Skeletal muscle cell (primary cell): Measurements from ENCODE around the gene NOXO1.

ENCODE experiments used
- DNase-seq: peaks from one replicate; pipeline ENCODE4 v3.0.0-alpha.2; 2010; ENCODE audit warnings: low read depth
- H3K4me3 ChIP-seq: 2 replicates; pipeline ENCODE4 v1.5.1; 2011; ENCODE audit warnings: low read depth, mild to moderate bottlenecking, control low read depth, low read length, moderate library complexity

The NOXO1 gene

DNA sequence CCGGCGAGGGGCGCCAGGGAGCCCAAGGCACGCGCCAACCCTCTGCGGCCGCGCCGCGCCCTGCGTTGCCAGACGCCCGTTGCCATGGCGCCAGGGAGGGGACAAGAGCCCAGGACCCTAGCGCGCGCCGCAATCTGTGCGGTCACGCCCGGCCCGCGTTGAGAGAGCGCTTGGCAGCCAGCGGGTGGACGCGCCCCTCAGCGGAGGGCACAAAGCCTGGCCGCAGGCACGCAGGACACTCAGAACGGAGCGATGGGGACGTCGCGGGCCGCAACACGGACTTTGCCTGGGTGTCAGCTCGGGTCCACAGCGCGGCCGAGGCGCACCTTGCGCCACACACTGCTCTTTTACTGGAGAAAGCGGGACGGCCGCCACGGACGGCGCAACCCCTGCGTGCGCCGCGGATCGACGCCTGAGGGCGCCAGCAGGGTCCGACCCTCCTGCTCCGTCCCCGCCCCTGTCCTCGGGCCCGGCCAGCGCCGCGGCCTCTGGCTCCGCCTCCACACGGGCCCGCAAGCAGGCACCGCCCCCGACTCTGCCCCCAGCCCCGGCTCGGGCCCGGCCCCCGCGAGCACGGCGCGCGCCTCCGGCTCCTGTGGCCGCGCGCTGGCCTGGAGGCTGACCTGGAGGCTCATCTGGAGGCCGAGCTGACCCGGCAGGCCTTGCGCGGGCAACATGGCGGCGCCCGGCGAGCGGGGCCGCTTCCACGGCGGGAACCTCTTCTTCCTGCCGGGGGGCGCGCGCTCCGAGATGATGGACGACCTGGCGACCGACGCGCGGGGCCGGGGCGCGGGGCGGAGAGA, 2.5 kb upstream of the NOXO1 start, which contains the start of gene GFER:
Gene GFER (plus strand): TSS at position 650 of the 803 bp plus-strand sequence. CDS start 26 bp downstream, at position 676.
- peak within 1 kb of the TSS; percentile 71 for H3K4me3 ChIP-seq
- peak; percentile 70 for DNase-seq

DNA sequence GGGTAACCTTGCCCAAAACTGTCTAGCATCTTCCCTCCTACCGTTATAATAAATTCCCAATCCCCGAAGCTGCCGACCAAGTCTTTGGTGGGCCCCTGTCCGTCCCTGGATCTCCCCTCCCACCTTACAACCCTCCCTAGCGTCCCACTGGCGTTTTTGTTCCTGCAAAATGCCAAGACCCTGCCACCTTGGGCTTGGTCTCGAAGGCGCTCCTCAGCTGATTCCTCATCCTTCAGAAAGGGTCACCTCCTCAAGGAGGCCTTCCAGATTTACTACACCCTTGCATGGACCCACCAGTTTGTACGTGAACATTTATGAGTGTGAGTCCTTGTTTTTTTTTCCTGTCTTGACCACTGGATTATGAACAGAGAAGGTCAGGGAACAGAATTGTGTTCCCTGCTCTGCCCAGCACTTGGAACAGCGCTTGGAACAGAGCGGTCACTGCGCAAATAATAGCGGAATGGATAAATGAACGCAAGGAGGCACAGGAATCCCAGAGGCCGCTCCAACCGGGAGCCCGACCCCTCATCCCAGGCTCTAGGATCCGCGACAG, 1.8 kb upstream of the NOXO1 start:
- DNase-seq, result no peak

DNA sequence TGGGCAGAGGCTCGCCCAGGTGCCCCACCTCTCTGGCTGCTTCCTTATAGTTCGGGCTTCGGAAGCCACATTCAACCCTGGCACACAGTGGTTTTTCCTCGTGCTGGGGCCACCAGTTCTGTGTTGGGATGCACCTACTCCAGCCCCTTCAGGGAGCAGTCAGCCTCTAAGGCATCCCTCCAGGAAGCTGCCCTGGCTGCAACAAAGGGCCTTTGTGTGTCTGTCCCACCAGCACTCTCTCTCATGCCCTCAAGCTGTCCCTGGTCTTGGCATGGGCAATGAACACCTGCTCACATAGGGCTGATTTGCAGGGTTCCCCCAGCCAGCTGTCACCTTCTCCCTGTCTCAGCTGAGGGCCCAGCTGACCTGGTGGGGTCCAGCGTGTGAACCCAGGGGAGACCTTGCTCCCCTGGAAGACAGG, 754 bp upstream of the NOXO1 start:
- no peak for DNase-seq
- H3K4me3 ChIP-seq, result no peak overlapping the region

More for the DNA sequence above, 1.8 kb upstream of the NOXO1 start:
- peak overlapping the region; percentile 56 for H3K4me3 ChIP-seq

DNA sequence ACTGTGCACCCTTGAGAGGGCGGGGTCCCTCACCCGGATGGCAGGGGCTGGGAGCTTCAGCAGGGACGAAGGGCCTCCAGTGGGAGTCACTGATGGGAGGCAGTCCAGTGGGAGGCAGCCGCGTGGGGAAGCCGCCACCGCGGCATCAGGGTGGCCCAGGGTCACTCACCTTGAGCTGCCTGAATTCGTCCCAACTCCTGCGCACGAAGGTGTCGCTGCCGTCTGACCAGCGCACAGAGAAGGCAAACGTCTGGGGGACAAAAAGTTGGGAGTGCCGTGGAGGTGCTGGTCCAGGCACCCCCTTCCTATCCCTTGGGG, 540 bp downstream of the NOXO1 start:
- no peak overlapping the region for H3K4me3 ChIP-seq
- no peak for DNase-seq

DNA sequence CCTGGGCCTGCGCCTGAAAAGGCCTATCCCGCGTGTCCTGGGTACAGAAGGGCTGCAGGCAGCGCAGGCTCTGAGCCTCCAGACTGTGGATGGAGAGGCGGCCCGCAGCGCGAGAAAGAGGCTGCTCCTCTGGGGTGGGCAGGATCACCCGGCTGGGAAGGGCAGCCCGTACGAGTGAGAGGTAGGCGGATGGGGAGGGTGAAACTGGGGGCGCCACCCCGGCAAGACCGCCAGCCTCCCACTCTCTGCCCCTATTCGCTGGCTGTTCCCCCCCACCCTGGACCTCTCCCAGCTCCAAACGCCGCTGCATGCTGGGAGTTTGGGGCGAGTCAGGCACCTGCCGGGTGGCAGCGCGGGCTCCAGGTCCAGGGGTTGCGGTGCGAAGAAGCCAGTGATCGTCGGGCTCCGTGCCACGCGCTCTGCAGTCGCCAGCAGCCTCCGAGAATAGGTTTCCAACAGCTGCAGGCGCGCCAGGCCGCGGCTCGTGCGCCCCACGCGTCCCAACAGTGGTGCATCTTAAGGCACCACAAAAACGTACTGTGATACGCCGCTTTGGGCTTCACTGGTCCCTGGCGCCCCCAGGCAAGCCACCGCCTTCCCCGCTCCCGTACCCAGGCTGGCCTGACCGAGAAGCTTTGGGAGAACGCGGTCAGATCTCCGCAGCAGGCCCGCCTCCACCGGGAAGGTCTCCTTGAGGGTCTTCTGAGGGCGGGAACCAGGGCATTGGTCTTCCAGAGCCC, 1.1 kb downstream of the NOXO1 start:
- no peak for DNase-seq
- H3K4me3 ChIP-seq, result no peak overlapping the region

DNA sequence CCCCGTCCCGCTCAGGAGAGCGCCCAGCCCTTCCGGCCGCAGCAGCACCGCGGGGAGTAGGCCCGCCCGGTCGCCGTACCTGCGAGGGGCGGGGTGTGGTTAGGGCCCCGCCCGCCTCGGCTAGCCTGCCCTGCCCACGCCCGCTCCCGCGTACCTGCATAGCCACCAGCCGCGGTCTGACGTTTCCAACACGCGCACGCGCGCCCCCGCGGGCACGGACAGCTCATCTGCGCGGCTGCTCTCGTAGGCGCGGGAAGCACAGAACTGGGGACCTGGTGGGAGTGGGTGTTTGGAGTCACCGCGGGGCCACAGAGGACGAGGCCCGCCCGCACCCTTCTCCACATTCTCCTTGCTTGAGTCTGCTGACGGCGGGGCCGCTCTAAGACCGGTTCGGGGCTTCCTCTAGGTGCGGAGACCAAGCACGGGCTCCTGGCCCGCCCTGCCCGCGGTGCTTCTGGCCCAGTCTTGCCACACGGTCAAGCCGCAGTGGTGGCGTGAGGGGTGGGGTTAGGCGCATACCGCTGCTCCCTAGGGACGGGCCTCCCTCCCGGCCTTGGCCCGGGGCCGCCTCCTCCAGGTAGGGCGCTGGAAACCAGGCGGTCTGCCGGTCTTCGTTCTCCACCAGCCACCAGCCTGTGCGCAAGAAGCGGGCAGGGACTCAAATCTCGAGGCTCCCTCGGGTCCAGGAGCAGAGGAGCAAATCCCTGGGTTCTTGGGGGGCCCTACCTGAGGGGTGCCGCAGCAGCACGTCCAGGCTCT, 1.8 kb downstream of the NOXO1 start:
- no peak overlapping the region for H3K4me3 ChIP-seq
- DNase-seq, result no peak

DNA sequence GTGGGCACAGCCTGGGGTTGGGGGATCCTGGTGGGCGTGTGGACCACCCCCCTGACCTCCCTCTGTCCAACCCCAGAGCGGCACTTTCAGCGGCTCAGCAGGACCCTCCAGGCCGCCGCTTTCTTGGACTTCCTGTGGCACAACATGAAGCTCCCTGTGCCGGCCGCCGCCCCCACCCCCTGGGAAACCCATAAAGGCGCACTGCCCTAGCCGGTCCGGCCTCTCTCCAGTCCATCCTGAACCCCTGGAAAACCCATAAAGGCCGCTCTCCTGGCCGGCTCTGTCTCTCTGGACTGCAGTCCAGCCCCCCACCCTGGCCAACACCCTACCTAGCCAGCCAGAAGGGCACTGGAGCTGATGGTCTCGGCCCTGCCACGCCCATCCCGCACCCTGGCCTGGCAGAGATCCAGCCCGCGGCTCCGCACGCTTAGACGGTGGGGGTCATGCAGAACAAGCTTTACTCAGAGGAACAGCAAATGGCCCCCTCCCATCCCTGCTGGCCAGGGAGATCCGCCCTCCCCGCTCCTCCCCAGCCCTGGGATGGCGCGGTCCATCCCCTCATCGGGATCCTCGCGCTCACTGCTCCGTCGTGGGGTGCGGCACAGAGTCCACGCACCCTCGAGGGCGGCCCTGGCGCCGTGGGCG, 2.7 kb downstream of the NOXO1 start:
- DNase-seq, result no peak
- no peak overlapping the region for H3K4me3 ChIP-seq

DNA sequence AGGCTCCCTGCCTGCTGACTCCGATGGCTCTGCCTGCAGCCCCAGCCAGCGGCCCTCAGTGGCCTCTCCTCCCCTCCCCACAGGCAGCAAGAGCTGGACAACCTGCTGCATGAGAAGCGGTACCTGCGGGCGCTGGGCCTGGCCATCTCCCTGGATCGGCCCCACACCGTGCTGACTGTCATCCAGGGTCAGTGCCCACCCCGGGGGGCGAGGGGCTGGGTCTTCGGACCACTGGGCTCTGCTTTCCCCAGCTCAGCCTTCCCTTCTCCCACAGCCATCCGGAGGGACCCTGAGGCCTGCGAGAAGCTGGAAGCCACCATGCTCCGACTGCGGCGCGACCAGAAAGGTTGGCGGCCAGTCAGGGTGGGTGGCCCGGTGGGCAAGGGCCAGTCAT, 3.4 kb downstream of the NOXO1 start:
- DNase-seq, result no peak
- no peak overlapping the region for H3K4me3 ChIP-seq

DNA sequence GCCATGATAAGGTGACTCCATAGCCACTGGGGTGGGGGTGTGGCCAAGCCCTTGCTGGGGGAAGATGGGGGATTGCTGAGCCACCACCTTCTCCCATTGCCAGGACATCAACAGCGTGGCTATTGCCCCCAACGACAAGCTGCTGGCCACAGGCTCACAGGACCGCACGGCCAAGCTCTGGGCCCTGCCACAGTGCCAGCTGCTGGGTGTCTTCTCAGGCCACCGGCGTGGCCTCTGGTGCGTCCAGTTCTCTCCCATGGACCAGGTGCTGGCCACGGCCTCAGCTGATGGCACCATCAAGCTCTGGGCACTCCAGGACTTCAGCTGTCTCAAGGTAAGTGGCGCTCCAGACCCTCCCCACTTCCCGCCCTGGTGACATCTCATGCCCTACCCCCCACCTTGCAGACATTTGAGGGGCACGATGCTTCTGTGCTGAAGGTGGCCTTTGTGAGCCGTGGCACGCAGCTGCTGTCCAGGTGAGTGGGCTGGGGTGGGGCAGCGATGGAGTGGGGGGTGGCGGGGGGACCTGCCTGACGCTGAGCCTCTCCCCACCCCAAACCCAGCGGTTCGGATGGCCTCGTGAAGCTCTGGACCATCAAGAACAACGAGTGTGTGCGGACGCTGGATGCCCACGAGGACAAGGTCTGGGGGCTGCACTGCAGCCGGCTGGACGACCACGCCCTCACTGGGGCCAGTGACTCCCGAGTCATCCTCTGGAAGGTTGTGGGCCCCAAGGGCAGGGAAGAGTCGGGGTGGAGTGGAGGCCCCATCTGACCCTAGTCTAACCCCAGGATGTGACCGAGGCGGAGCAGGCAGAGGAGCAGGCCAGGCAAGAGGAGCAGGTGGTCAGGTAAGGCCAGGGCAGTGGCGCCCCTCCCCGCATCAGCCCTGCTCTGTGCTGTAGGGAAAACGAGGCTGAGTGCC, 4.1 kb downstream of the NOXO1 start:
- DNase-seq, result no peak
- no peak overlapping the region for H3K4me3 ChIP-seq

DNA sequence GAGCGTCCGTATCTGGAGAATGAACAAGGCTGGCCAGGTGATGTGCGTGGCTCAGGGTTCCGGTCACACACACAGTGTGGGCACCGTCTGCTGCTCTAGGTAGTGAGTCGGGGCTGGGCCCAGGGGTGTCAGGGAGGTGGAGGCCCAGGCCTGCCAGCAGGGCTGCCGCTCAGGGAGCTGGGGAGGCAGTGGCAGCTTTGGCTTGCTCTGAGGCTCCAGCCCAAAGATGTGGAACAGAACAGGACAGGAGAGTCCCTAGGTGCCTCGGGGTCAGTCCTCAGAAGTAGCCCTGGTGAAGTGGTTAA, 5.1 kb downstream of the NOXO1 start:
- no peak for DNase-seq
- H3K4me3 ChIP-seq, result no peak overlapping the region

DNA sequence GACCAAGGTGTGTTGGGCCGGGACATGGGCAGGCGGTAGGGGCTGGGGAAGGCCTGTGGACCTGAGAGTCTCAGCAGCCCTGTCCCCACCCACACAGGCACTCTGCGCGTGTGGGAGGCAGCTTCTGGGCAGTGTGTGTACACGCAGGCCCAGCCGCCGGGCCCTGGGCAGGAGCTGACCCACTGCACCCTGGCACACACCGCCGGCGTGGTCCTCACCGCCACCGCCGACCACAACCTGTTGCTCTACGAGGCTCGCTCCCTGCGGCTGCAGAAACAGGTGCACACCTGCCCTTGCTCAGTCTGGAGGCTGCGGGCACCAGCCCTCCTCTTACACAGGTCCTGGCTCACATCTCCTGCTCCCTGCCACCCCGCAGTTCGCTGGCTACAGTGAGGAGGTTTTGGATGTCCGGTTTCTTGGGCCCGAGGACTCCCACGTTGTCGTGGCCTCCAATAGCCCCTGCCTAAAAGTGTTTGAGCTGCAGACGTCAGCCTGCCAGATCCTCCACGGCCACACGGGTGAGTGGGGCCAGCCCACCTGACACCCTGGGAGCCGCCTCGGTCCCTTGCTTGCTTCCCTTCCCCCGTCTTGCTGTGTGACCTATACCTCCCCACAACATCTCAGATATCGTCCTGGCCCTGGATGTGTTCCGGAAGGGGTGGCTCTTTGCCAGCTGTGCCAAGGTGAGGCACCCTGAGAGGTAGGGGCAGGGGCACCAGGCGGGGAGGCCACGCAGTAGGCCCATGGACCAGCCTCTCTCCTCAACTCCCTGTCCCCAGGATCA, 5.6 kb downstream of the NOXO1 start:
- no peak overlapping the region for H3K4me3 ChIP-seq

DNA sequence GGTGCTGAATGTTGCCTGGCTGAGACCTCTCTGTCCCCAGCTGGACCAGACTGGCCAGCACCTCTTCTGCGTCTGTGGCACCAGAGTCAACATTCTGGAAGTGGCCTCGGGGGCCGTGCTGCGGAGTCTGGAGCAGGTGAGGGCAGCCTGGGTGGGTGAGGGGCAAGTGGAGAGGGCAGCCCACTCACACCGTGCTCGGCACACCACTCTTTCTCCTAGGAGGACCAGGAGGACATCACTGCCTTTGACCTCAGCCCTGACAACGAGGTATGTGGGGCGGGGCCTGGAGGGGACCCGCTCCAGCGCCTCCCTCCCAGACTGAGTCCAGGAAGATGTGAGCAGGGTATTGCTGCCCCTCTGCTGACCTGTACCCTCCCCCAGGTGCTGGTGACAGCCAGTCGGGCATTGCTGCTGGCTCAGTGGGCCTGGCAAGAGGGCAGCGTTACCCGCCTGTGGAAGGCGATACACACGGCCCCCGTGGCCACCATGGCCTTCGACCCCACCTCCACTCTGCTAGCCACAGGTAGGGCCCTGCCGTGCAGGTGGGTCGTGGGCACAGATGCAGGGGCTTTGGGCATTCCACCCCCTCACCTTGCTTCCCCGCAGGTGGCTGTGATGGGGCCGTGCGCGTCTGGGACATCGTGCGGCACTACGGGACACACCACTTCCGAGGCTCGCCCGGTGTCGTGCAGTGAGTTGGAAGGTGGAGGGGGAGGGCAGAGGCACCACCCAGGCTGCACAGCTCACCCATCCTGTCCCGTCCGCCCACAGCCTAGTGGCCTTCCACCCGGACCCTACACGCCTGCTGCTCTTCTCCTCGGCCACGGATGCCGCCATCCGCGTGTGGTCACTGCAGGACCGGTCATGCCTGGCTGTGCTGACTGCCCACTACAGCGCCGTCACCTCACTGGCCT, 6.9 kb downstream of the NOXO1 start:
- no peak for DNase-seq
- H3K4me3 ChIP-seq, result no peak overlapping the region

More for the DNA sequence above, 5.6 kb downstream of the NOXO1 start:
- no peak for DNase-seq

DNA sequence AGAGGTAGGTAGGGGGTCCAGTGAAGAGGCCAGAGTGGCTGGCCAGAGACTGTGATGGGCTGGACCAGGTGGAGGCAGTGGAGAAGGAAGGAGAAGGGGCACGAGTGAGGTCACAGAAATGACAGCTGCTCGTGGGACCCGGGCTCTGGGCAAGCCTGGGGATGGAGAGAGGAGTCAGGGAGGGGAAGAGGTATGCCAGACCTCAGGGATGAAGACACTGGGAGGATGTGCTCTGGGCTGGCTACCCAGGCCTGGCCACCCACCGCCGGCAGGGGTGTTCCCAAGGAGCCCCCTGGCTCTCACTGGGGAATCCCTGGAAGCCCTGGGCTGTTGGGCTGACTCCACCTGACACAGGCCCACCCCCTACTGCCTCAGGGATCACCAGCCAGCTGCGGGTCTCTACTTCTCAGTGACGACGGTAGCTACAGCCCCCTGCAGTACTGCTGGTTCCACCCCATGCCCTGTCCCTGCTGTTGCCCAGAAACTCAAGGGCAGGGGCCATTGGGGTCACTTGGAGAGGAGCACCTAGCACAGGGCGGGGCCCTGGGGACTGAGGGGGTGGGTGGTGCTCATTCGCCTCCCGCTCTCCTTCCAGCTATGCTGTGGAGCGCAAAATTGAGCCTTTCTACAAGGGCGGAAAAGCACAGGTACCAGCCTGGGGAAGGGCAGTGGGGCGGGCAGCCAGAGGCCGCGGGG, 7.7 kb downstream of the NOXO1 start:
- no peak overlapping the region for H3K4me3 ChIP-seq
- DNase-seq, result no peak

DNA sequence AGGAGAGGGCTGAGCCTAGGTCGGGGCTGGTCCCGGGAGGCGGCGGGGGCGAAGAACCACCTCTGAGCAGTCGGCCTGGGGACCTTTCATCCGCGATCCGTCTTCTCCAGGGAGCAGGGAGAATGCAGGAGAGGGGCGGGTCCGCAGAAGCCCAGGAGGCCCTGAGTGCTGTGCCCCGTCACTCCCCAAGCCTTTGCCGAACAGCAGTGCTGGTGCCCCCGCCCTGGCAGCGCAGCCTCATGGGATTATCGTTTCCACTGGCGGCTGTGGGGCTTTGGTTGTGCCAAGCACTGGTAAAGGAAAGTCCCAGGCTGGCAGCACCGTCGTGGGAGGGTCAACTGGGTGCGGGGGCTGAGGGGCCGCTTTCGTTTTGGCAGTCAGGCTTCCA, 8.8 kb downstream of the NOXO1 start:
- no peak for DNase-seq
- peak overlapping the region; percentile 93 for H3K4me3 ChIP-seq

DNA sequence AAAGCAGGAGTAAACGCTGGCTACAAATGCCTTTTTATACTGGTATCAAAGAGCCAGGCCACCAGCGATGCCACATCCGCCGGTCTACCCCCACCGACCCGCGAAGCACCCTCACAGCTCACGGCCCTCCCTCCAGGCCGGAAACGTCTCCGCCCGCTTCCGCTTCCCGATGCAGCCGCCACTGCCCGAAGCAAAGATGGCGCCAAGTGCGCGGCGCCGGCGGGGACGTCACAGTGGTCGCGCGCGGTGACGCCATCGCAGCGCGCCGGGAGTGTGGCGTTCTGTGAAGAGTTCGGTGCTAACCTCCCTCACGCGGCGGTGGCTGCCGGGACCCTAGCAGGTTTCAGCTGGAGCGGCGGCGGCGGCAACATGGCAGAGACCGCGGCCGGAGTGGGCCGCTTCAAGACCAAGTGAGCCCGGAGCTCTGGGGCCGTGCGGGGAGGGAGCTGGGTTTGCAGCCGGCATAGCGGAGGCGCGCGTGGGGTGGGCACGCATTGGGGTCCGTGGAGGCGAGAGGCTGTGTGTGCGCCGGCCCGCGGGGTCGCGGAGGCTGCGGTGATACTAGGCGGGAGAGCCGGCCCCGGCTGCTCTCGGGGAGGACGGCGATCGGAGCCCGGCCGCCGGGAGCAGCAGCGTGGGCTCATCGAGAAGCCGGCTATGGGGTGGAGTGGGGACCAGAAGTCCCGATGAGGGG, 9.3 kb downstream of the NOXO1 start, which contains the start of gene TBL3:
Gene TBL3 (plus strand): TSS at position 258 of the 694 bp plus-strand sequence. CDS start 112 bp downstream, at position 370.
- H3K4me3 ChIP-seq, result peak within 1 kb of the TSS; percentile 93
- DNase-seq, result peak; percentile 82
